HG02642 (cell line): ENCODE measurements around the gene TBC1D14.
A peak's percentile ranks its signal among the peaks of the same experiment; 100 is the strongest.

Source experiments
- ATAC-seq: cut with Tn5 transposase; IDR thresholded peaks from one replicate; pipeline ENCODE4 v1.9.1; 2021; ENCODE audit warnings: mild to moderate bottlenecking; ENCODE audit not compliant: unreplicated experiment, poor library complexity

The TBC1D14 gene

GRCh38 chr4:6909113-6909969 lies at the start of gene TBC1D14:
TSS of gene TBC1D14 (plus strand) at chr4:6909826. CDS start at chr4:6923390, 13,564 bp downstream.
- ATAC-seq = peak; percentile 93

- ATAC-seq = no peak
These were observed 41.2 kb upstream of the TBC1D14 start for GRCh38 chr4:6868386-6868785.

GRCh38 chr4:6869944-6870343 lies 39.7 kb upstream of the TBC1D14 start:
- no peak for ATAC-seq

GRCh38 chr4:6873291-6873690 lies 36.3 kb upstream of the TBC1D14 start:
- ATAC-seq = no peak

GRCh38 chr4:6873792-6874461 lies 35.7 kb upstream of the TBC1D14 start:
- peak; percentile 62 for ATAC-seq

GRCh38 chr4:6874981-6875380 lies 34.6 kb upstream of the TBC1D14 start:
- no peak for ATAC-seq

- ATAC-seq = no peak
These were observed 34.2 kb upstream of the TBC1D14 start for GRCh38 chr4:6875431-6875831.

GRCh38 chr4:6876440-6876839 lies 33.2 kb upstream of the TBC1D14 start:
- no peak for ATAC-seq

- ATAC-seq = no peak
These were observed 32.6 kb upstream of the TBC1D14 start for GRCh38 chr4:6877067-6877466.

GRCh38 chr4:6878451-6879059 lies 31.1 kb upstream of the TBC1D14 start:
- ATAC-seq = no peak

- no peak for ATAC-seq
These were observed 28.9 kb upstream of the TBC1D14 start for GRCh38 chr4:6880691-6881090.

GRCh38 chr4:6881908-6882307 lies 27.7 kb upstream of the TBC1D14 start:
- ATAC-seq = no peak

GRCh38 chr4:6884341-6884870 lies 25.2 kb upstream of the TBC1D14 start:
- no peak for ATAC-seq

GRCh38 chr4:6885953-6886557 lies 23.6 kb upstream of the TBC1D14 start:
- no peak for ATAC-seq

- ATAC-seq = no peak
These were observed 22.7 kb upstream of the TBC1D14 start for GRCh38 chr4:6886886-6887285.

GRCh38 chr4:6887591-6888371 lies 21.8 kb upstream of the TBC1D14 start:
- no peak for ATAC-seq

- no peak for ATAC-seq
These were observed 21.0 kb upstream of the TBC1D14 start for GRCh38 chr4:6888506-6889071.

GRCh38 chr4:6889101-6889735 lies 20.4 kb upstream of the TBC1D14 start:
- ATAC-seq = no peak

- ATAC-seq = no peak
These were observed 19.8 kb upstream of the TBC1D14 start for GRCh38 chr4:6889736-6890324.
